IPS DF 19.7 (cell line): Measurements from ENCODE around the gene HSD17B14.
"Not testable (repeated sequence)": the region's sequence is repeated elsewhere in the genome, so short reads cannot be mapped to it uniquely, and the experiment has no call there.

Source experiments
- DNase-seq: peaks from one replicate; pipeline ENCODE4 v3.0.0-alpha.2; 2013; ENCODE audit warnings: low read depth, low spot score

The HSD17B14 gene

GRCh38 chr19:48798937-48799336 is 37.4 kb downstream of the HSD17B14 start:
- DNase-seq = no peak

GRCh38 chr19:48797103-48797502 is 39.2 kb downstream of the HSD17B14 start:
- DNase-seq = no peak

- DNase-seq = no peak
Observed at GRCh38 chr19:48796298-48797083, 39.8 kb downstream of the HSD17B14 start.

- no peak for DNase-seq
Observed at GRCh38 chr19:48795685-48796070, 40.6 kb downstream of the HSD17B14 start.

GRCh38 chr19:48795055-48795684 is 41.1 kb downstream of the HSD17B14 start:
- no peak for DNase-seq

GRCh38 chr19:48794291-48794690 is 42.0 kb downstream of the HSD17B14 start:
- DNase-seq = no peak

GRCh38 chr19:48793271-48793670 is 43.0 kb downstream of the HSD17B14 start:
- no peak for DNase-seq

GRCh38 chr19:48787331-48787730 is 49.0 kb downstream of the HSD17B14 start:
- DNase-seq = not testable (repeated sequence)

- not testable (repeated sequence) for DNase-seq
Observed at GRCh38 chr19:48786422-48786821, 49.9 kb downstream of the HSD17B14 start.

GRCh38 chr19:48784527-48784926 is 51.8 kb downstream of the HSD17B14 start:
- DNase-seq = no peak

GRCh38 chr19:48780631-48781391 is 55.5 kb downstream of the HSD17B14 start:
- DNase-seq = no peak

GRCh38 chr19:48779636-48780035 is 56.7 kb downstream of the HSD17B14 start:
- no peak for DNase-seq

- no peak for DNase-seq
Observed at GRCh38 chr19:48777720-48778119, 58.6 kb downstream of the HSD17B14 start.

- DNase-seq = no peak
Observed at GRCh38 chr19:48777139-48777538, 59.2 kb downstream of the HSD17B14 start.

- DNase-seq = no peak
Observed at GRCh38 chr19:48772503-48772953, 63.8 kb downstream of the HSD17B14 start.

- no peak for DNase-seq
Observed at GRCh38 chr19:48770734-48771472, 65.4 kb downstream of the HSD17B14 start.

- no peak for DNase-seq
Observed at GRCh38 chr19:48770266-48770665, 66.0 kb downstream of the HSD17B14 start.

GRCh38 chr19:48768994-48769713 is 67.1 kb downstream of the HSD17B14 start:
- DNase-seq = no peak

GRCh38 chr19:48768171-48768753 is 68.0 kb downstream of the HSD17B14 start:
- not testable (repeated sequence) for DNase-seq

- DNase-seq = not testable (repeated sequence)
Observed at GRCh38 chr19:48765816-48766215, 70.5 kb downstream of the HSD17B14 start.
